HepG2 (cell line): ENCODE results near the gene NOXRED1. TPM values are rescaled to one million over a fixed set of nuclear protein-coding genes. Genes with fewer than 3 reads are reported as not detected.

Experiments
- ATAC-seq: fragments of 200-7000 bp; cut with Tn5 transposase; 3 replicates; pipeline ENCODE4 v1.9.1; 2020; ENCODE audit warnings: mild to moderate bottlenecking, moderate library complexity
- BruUV-seq: library from RNA; stranded (reverse); fragments of 400-500 nt; replicated peaks from 2 replicates; lab custom pipeline; 2021; lab: Mats Ljungman, UMichigan
- CTCF ChIA-PET: fragments of 300-600 bp; formaldehyde crosslinking; extraction: SDS; loops from one replicate; lab custom pipeline; 2021; ENCODE audit warnings: low total read pairs, inconsistent platforms, low intra/inter-chr PET ratio; lab: Yijun Ruan, JAX
- POLR2A ChIA-PET: fragments of 350-600 bp; sonication (Branson Sonifier 250); formaldehyde crosslinking; loops from one replicate; lab custom pipeline; 2020; ENCODE audit warnings: antibody characterized with exemption, inconsistent platforms; lab: Yijun Ruan, JAX
- DNase-seq: peaks from one replicate; pipeline ENCODE4 v3.0.0-alpha.2; 2015; ENCODE audit warnings: low spot score
- FAIRE-seq: peaks from 3 replicates; lab custom pipeline; 2011; peaks lifted over from hg19 to GRCh38; lab: Jason Lieb, UNC
- H2AFZ ChIP-seq: one replicate; pipeline ENCODE4 v1.6.1; 2011; ENCODE audit warnings: low read length, inconsistent platforms
- H3K27ac ChIP-seq: fragments of 300-600 bp; 3 replicates; pipeline ENCODE4 v1.8.0; 2011; ENCODE audit warnings: mixed run types, mild to moderate bottlenecking, mixed read lengths, low read length, inconsistent platforms; ENCODE audit not compliant: insufficient read depth; ENCODE audit errors: extremely low read length
- H3K27me3 ChIP-seq, 2 experiments: fragments of 200-600 bp in 1 of 2; 2 replicates in 1 of 2; 3 replicates in 1 of 2; pipeline versions ENCODE4 v1.6.0 to v1.8.0; 2011; ENCODE audit warnings: low read length in 2 of 2, mild to moderate bottlenecking in 2 of 2, moderate library complexity in 2 of 2, inconsistent platforms in 1 of 2; ENCODE audit not compliant: insufficient read depth in 2 of 2, control insufficient read depth in 1 of 2
- H3K36me3 ChIP-seq, 2 experiments: fragments of 200-600 bp in 1 of 2; replicated peaks in 1 of 2; 2 replicates in 1 of 2; 3 replicates in 1 of 2; pipeline versions ENCODE4 v1.5.1 to v1.8.0; 2011; ENCODE audit warnings: low read length in 2 of 2, inconsistent platforms in 1 of 2; ENCODE audit not compliant: insufficient read depth in 2 of 2, control insufficient read depth in 1 of 2
- H3K4me1 ChIP-seq: 2 replicates; pipeline ENCODE4 v1.5.1; 2012; ENCODE audit warnings: low read length, inconsistent platforms; ENCODE audit not compliant: insufficient read depth
- H3K4me2 ChIP-seq: 2 replicates; pipeline ENCODE4 v1.6.0; 2011; ENCODE audit warnings: low read depth, low read length, inconsistent platforms
- H3K4me3 ChIP-seq, 3 experiments: fragments of 200-600 bp in 1 of 3; sonication (generic), shearing (Covaris generic) in 1 of 3; replicated peaks in 1 of 3; 2 replicates each; pipeline ENCODE4 v1.5.1; 2011 to 2016; ENCODE audit warnings: low read length in 3 of 3, inconsistent platforms in 2 of 3, low read depth in 2 of 3, mild to moderate bottlenecking in 2 of 3, control low read depth in 1 of 3, mixed read lengths in 1 of 3; ENCODE audit not compliant: insufficient read depth in 1 of 3
- H3K79me2 ChIP-seq: one replicate; pipeline ENCODE4 v1.6.1; 2011; ENCODE audit warnings: low read length, inconsistent platforms; ENCODE audit not compliant: insufficient read depth
- H3K9ac ChIP-seq: 2 replicates; pipeline ENCODE4 v1.6.0; 2011; ENCODE audit warnings: mild to moderate bottlenecking, low read depth, low read length, inconsistent platforms; ENCODE audit not compliant: insufficient read depth
- H3K9me3 ChIP-seq: 2 replicates; pipeline ENCODE4 v1.5.1; 2012; ENCODE audit warnings: mild to moderate bottlenecking, low read length
- H4K20me1 ChIP-seq: 2 replicates; pipeline ENCODE4 v1.6.0; 2011; ENCODE audit warnings: inconsistent platforms, mild to moderate bottlenecking, low read length, moderate library complexity; ENCODE audit not compliant: insufficient read depth
- ARNT ChIP-seq: fragments of 450-650 bp; IDR thresholded peaks from 2 replicates; pipeline ENCODE4 v1.6.1; 2017
- KAT8 ChIP-seq: IDR thresholded peaks from 2 replicates; pipeline ENCODE4 v1.6.1; 2016; ENCODE audit warnings: missing genetic modification reagents, missing compliant biosample characterization
- KDM4B ChIP-seq: sonication (generic); formaldehyde crosslinking; IDR thresholded peaks from 2 replicates; pipeline ENCODE4 v1.4.0; 2020; ENCODE audit warnings: missing genetic modification reagents
- U2AF1 ChIP-seq: fragments of 200-400 bp; formaldehyde crosslinking; optimal IDR thresholded peaks from 2 replicates; pipeline ENCODE3; 2017; ENCODE audit warnings: mild to moderate bottlenecking, low read depth, low read length
- ZFX ChIP-seq: sonication (generic); formaldehyde crosslinking; IDR thresholded peaks from 2 replicates; pipeline ENCODE4 v1.4.0; 2020; ENCODE audit warnings: mild to moderate bottlenecking, low read depth, missing genetic modification reagents, moderate library complexity
- ZNF10 ChIP-seq: sonication (generic); formaldehyde crosslinking; IDR thresholded peaks from 2 replicates; pipeline ENCODE4 v1.4.0; 2020; ENCODE audit warnings: mild to moderate bottlenecking, low read depth, missing genetic modification reagents, borderline replicate concordance
- ZNF207 ChIP-seq: fragments of 450-650 bp; IDR thresholded peaks from 2 replicates; pipeline ENCODE4 v1.6.1; 2016; ENCODE audit warnings: antibody characterized with exemption, borderline replicate concordance
- ZNF557 ChIP-seq: sonication (generic); formaldehyde crosslinking; IDR thresholded peaks from 2 replicates; pipeline ENCODE4 v1.4.0; 2020; ENCODE audit warnings: missing genetic modification reagents
- ZNF609 ChIP-seq: sonication (generic); formaldehyde crosslinking; IDR thresholded peaks from 2 replicates; pipeline ENCODE4 v1.4.0; 2020; ENCODE audit warnings: mild to moderate bottlenecking, missing genetic modification reagents, borderline replicate concordance
- WGBS: methylation state at CpG from one replicate; pipeline ENCODE4 v1.1.6; 2017; ENCODE audit warnings: low lambda C conversion rate; 5-methylcytosine and 5-hydroxymethylcytosine counted together
- in situ Hi-C: cut with HindIII; loops from 2 replicates; pipeline ENCODE4 v1.10.0; 2017; ENCODE audit warnings: low pct_unique_long_range_greater_than_20kb; ENCODE audit not compliant: extremely low pct_ligation_motif_present
- intact Hi-C: fragments of 100-400 bp; cut with micrococcal nuclease; formaldehyde crosslinking; loops from one replicate; pipeline ENCODE4 v1.10.0; 2022; ENCODE audit not compliant: unreplicated experiment
- polyA plus RNA-seq, 8 experiments: library from polyadenylated mRNA; depleted of rRNA in 3 of 8; stranded (reverse) in 7 of 8; unstranded in 1 of 8; fragments of >200 nt; fragmentation: Illumina TruSeq in 4 of 8; extraction: Trizol in 4 of 8; gene quantifications; 2 replicates each; pipeline versions ENCODE4 v1.2.1 to v1.2.3, GENCODE V29; 2011 to 2016; ENCODE audit warnings: low read depth in 4 of 8, missing spikeins in 1 of 8, mixed read lengths in 1 of 8; ENCODE audit not compliant: insufficient read depth in 1 of 8
- total RNA-seq, 5 experiments: library from RNA; depleted of rRNA; stranded (reverse); fragments of >200 nt; fragmentation: Illumina TruSeq; extraction: Trizol; gene quantifications; 2 replicates each; pipeline ENCODE4 v1.2.3, GENCODE V29; 2016; ENCODE audit warnings: low read depth in 1 of 5
- TF ChIP-seq, protein P1 (sequence below): sonication (generic); formaldehyde crosslinking; IDR thresholded peaks from 2 replicates; pipeline ENCODE4 v1.9.0; 2021; ENCODE audit warnings: missing genetic modification reagents, borderline replicate concordance
- TF ChIP-seq, protein P2 (sequence below): sonication (generic); formaldehyde crosslinking; IDR thresholded peaks from 2 replicates; pipeline ENCODE4 v1.9.0; 2021; ENCODE audit warnings: mild to moderate bottlenecking, missing genetic modification reagents

NOXRED1 gene
- total and polyA plus RNA-seq, 2 of the 13 experiments (the other 11 are each of a cell fraction or from before 2014, with no cell fraction given) = 0.24 to 0.41 TPM

GRCh38 chr14:77426396-77426795 is 3.1 kb upstream of the NOXRED1 start:
- no peak for FAIRE-seq
- TF ChIP-seq ZNF207 (no peak), ZFX (no peak), ZNF557 (CRISPR knock-in tag) (no peak), ARNT (no peak), ZNF609 (CRISPR knock-in tag) (no peak), ZNF10 (CRISPR knock-in tag) (no peak), U2AF1 (no peak), KAT8 (no peak), KDM4B (no peak)
- TF ChIP-seq, protein P1, sequence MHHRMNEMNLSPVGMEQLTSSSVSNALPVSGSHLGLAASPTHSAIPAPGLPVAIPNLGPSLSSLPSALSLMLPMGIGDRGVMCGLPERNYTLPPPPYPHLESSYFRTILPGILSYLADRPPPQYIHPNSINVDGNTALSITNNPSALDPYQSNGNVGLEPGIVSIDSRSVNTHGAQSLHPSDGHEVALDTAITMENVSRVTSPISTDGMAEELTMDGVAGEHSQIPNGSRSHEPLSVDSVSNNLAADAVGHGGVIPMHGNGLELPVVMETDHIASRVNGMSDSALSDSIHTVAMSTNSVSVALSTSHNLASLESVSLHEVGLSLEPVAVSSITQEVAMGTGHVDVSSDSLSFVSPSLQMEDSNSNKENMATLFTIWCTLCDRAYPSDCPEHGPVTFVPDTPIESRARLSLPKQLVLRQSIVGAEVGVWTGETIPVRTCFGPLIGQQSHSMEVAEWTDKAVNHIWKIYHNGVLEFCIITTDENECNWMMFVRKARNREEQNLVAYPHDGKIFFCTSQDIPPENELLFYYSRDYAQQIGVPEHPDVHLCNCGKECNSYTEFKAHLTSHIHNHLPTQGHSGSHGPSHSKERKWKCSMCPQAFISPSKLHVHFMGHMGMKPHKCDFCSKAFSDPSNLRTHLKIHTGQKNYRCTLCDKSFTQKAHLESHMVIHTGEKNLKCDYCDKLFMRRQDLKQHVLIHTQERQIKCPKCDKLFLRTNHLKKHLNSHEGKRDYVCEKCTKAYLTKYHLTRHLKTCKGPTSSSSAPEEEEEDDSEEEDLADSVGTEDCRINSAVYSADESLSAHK (CRISPR knock-in tag) = no peak
- TF ChIP-seq, protein P2, sequence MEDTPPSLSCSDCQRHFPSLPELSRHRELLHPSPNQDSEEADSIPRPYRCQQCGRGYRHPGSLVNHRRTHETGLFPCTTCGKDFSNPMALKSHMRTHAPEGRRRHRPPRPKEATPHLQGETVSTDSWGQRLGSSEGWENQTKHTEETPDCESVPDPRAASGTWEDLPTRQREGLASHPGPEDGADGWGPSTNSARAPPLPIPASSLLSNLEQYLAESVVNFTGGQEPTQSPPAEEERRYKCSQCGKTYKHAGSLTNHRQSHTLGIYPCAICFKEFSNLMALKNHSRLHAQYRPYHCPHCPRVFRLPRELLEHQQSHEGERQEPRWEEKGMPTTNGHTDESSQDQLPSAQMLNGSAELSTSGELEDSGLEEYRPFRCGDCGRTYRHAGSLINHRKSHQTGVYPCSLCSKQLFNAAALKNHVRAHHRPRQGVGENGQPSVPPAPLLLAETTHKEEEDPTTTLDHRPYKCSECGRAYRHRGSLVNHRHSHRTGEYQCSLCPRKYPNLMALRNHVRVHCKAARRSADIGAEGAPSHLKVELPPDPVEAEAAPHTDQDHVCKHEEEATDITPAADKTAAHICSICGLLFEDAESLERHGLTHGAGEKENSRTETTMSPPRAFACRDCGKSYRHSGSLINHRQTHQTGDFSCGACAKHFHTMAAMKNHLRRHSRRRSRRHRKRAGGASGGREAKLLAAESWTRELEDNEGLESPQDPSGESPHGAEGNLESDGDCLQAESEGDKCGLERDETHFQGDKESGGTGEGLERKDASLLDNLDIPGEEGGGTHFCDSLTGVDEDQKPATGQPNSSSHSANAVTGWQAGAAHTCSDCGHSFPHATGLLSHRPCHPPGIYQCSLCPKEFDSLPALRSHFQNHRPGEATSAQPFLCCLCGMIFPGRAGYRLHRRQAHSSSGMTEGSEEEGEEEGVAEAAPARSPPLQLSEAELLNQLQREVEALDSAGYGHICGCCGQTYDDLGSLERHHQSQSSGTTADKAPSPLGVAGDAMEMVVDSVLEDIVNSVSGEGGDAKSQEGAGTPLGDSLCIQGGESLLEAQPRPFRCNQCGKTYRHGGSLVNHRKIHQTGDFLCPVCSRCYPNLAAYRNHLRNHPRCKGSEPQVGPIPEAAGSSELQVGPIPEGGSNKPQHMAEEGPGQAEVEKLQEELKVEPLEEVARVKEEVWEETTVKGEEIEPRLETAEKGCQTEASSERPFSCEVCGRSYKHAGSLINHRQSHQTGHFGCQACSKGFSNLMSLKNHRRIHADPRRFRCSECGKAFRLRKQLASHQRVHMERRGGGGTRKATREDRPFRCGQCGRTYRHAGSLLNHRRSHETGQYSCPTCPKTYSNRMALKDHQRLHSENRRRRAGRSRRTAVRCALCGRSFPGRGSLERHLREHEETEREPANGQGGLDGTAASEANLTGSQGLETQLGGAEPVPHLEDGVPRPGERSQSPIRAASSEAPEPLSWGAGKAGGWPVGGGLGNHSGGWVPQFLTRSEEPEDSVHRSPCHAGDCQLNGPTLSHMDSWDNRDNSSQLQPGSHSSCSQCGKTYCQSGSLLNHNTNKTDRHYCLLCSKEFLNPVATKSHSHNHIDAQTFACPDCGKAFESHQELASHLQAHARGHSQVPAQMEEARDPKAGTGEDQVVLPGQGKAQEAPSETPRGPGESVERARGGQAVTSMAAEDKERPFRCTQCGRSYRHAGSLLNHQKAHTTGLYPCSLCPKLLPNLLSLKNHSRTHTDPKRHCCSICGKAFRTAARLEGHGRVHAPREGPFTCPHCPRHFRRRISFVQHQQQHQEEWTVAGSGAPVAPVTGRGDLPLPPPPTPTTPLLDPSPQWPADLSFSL (CRISPR knock-in tag) = no peak

More at GRCh38 chr14:77426396-77426795, 3.1 kb upstream of the NOXRED1 start:
- ATAC-seq (no peak), DNase-seq (no peak)
- Histone ChIP-seq H2AFZ (no peak overlapping the region), H3K27ac (no peak overlapping the region), H3K79me2 (no peaks in the 10 kb centered on the region), H3K9me3 (no peaks in the 10 kb centered on the region), H3K27me3 (no peaks in the 10 kb centered on the region), H3K9ac (no peak overlapping the region), H3K4me2 (no peak overlapping the region), H3K4me3 (no peak overlapping the region), H3K4me1 (no peaks in the 10 kb centered on the region), H3K36me3 (peaks cover 6 to 56% of the 10 kb centered on the region in 2 experiments), H4K20me1 (no peaks in the 10 kb centered on the region)
- in situ Hi-C loops = no loop called here
- 99% methylated on average over 3 of the region's 3 CpGs for WGBS
- POLR2A ChIA-PET = no interaction called here
- BruUV-seq = no TSS peak
- CTCF ChIA-PET = no interaction called here
- intact Hi-C loops = no loop called here
